Limb (tissue), 2 donors: ENCODE measurements around the gene DNM1.
"Not testable (repeated sequence)": the region's sequence is repeated elsewhere in the genome, so short reads cannot be mapped to it uniquely, and the experiment has no call there.

Source experiments
- DNase-seq, 2 donors: peaks; one replicate each; pipeline ENCODE4 v3.0.0-alpha.2; 2016; ENCODE audit errors: extremely low spot score in 2 of 2

Gene DNM1

DNA sequence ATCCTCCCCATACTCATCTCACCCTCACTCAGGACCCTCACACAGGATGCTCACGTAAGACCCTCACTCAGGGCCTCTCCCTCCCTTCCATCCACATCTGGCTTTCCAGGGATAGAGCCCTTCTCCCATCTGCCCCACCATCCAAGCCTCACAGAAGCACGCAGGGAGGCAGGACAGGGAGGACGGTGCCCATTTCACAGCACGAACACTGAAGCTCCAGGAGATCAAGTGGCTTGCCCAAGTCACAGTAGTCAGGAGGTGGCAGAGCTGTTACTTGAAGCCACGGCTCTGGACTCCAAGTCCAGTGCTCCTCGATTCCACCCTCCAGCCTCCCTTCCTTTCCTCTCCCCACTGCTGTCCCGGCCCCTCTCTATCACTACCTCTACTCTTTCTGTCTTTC, 21.7 kb downstream of the DNM1 start:
- DNase-seq: no peak

DNA sequence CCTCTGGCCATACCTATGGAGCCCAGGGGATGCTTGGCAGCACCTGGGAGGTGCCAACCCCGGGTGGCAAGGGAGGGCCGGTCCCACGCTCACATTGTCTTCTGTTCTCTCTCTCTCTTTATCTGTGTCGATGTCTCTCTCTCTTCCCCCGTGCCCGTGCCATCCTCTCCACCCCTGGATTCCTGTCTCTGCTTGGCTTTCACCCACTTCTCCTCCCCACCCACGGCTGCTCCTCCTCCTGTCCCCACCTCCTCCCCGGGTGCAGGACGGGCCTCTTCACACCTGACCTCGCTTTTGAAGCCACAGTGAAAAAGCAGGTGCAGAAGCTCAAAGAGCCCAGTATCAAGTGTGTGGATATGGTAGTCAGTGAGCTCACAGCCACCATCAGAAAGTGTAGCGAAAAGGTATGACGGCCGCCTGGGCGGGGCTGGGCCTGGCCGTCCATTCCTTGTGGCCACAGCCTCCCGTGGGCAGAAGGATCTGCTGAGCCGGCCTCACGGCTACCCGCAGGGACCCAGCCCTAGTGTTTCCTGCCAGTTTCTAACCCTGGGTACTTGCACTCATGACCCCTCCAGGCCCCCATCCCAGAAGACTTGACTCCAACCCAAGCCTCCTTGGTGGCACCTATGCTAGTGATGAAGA, 22.7 kb downstream of the DNM1 start:
- DNase-seq: peak in 1 of 2 donors; percentile 18

GRCh38 chr9:128226412-128226801, 23.2 kb downstream of the DNM1 start:
- DNase-seq: no peak

GRCh38 chr9:128230897-128231296, 27.7 kb downstream of the DNM1 start:
- not testable (repeated sequence) for DNase-seq

DNA sequence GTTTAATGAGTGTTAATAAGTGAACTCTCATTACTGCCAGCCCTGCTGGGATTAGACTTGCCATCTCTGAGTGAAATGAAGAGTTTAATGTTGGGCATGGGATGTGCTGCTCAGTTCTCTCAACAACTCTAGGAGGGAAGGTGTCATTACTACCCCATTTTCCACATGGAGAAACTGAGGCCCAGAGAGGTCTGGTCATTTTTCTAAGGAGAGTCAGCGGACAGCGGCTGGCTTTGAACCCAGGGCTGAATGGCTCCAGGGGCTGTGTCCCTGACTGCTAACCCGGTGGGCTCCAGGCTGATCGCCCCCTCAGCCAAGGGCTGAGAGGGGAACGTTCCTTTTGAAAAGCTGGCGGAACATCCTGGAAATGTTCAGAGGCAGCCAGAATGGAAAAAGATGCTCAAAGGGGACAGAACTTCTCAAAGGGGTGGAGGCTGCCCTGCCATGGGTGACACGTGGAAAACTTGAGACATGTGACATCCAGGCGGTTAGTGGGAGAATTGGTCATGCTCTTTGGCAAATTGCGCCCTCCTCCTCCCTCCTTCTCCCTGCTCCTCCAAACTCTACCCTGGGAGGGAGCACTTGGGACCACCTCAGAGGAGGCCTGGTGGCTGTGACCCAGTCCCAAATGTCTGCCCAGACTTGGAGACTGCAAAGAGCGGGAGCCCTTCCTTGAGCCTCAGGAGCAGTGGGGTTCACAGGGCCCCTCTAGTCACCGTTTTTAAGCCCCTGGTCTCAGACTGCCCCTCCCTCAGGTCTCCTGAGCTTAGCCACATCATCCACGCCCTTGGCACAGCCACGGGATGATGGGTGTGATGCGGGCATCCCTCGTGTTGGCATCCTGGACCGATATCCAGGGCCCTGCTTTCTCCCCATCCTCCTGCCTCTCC, 28.7 kb downstream of the DNM1 start:
- DNase-seq: peak in 1 of 2 donors; percentile 31

DNA sequence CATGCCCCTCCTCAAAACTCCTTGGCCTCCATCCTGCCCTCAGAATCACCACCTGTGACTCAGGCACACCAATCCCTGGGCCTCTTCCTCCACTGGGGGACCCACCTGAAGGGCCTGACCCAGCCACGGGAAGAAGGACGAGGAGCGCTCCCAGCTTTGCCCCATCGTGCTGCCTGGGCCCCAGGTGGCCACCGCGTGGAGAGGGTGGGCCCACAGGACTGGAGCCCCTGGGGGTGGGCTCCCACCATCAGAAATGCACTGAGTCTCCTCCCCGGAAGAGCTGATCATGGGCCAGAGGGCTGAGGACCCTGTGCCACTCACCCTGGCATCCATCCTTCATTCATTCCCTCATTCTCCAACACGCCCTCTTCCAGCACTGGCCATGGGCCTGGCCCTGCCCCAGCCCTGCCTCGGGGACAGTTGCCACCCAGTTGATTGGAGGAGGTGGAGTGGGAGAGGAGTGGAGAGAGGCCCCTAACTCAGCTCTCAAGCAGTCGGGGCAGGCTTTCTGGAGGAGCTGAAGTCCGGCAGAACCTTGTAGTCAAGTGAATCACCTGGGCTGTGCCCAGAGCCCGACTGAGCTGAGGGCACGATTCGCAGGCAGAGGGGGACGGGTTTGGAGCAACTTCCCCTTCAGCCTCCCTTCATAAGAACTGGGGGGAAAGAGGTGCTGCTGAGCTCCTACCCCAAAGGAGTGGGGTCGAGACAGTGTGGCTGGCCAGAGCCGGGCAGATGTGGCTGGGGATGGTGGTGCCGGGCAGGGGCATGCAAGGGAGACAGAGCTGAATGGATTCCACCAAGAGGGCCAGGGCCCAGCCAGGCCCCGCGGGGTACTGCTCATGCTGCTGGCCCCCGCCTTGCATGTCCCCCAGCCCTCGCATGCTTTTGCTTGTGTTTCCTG, 29.6 kb downstream of the DNM1 start:
- DNase-seq: no peak

GRCh38 chr9:128233817-128234406, 30.7 kb downstream of the DNM1 start:
- no peak for DNase-seq

DNA sequence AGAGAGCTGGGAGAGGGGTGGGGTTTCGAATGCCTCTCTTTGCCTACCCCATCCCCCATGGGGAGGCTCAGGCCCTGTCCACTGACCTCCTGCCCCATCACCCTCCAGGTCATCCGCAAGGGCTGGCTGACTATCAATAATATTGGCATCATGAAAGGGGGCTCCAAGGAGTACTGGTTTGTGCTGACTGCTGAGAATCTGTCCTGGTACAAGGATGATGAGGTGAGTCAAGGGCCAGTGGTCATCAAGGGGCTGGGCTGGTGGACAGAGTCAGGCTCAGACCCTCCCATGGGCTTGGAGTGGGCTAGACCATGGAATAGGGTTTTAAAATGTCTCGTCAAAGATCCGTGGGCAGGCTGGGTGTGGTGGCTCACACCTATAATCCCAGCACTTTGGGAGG, 38.9 kb downstream of the DNM1 start:
- peak in 1 of 2 donors; percentile 32 for DNase-seq

DNA sequence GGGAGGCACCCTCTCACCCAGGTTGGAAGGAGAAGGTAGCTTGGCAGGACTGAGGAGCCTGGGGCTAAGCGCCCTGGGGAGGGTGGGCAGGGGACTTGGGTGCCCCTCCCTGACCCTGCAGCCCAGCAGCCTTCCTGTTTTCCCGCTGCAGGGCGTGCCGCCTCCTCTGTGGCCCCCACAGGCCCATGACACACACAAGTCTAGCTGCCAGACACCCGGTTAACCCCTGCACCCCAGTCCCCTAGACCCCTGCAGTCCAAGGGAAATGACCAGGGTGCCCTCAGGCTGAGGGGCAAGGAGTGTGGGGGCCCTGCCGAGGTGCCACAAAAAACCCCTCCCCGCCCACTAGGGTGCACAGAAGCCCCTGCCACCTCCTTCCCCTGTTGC, 39.6 kb downstream of the DNM1 start:
- peak in 1 of 2 donors; percentile 37 for DNase-seq

- peak; percentile 78 to 85 for DNase-seq
Observed at GRCh38 chr9:128243215-128244018, 40.2 kb downstream of the DNM1 start.

GRCh38 chr9:128244091-128244836, 41.1 kb downstream of the DNM1 start:
- DNase-seq: no peak

- peak; percentile 93 to 96 for DNase-seq
Observed at GRCh38 chr9:128244837-128245231, 41.7 kb downstream of the DNM1 start.

- peak; percentile 86 for DNase-seq
Observed at GRCh38 chr9:128245421-128246151, 42.4 kb downstream of the DNM1 start.

DNA sequence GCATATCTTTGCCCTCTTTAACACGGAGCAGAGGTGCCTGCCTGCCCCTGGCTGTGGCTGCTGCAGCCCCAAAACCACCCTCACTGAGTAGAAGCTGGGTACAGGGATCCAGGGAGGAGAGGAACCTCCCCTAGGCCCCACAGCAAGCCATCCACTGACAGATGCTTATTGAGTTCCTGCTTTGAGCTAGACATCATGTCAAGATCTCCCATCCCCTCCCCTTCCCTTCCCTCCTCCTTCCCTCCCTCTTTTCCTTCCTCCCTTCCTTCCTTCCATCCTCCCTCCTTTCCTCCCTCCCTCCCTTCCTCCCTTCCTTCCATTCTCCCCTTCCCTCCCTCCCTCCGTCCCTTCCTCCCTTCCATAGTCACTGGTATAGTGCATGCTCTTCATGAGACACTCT, 43.3 kb downstream of the DNM1 start:
- DNase-seq: no peak

- no peak for DNase-seq
Observed at GRCh38 chr9:128247226-128247803, 44.1 kb downstream of the DNM1 start.

DNA sequence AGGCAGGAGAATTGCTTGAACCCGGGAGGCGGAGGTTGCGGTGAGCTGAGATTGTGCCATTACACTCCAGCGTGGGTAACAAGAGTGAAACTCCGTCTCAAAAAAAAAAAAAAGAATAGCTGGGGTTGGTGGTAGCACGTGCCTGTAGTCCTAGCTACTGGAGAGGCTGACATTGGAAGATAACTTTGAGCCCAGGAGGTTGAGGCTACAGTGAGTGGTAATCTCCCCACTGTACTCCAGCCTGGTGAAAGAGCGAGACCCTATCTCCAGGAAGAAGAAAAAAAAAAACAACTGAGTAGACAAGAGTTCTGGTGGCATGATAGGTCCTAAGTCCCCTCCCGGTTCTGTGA, 46.4 kb downstream of the DNM1 start:
- no peak for DNase-seq

DNA sequence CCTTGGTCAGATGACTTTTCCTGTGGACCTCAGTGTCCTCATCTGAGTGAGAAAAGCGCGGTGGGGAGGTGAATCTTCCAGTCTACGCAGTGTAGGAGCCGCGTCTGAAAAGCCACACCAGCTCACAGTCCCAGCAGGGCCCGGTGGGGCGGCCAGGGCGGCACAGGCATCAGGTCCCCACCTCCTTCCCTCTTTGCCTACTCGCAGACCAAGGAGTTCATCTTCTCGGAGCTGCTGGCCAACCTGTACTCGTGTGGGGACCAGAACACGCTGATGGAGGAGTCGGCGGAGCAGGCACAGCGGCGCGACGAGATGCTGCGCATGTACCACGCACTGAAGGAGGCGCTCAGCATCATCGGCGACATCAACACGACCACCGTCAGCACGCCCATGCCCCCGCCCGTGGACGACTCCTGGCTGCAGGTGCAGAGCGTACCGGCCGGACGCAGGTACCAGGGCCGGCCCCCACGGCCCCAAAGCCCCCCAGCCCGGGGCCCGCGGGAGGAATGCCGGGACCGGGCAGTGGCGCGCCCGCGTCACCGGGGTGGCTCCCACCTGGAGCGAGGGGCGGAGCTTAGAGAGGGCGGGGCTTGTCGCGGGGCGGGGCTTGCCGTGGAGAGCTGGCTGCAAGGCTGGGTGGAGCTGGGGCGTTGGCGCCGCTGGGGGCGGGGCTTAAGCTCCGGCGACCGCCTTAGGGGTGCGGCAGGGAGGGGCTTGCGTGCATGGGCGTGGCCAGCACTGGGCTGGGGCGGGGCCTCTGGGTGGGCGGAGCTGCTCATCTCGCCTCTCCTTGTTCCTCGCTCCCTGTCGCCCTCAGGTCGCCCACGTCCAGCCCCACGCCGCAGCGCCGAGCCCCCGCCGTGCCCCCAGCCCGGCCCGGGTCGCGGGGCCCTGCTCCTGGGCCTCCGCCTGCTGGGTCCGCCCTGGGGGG, 47.0 kb downstream of the DNM1 start:
- peak; percentile 50 to 88 for DNase-seq
